SK-N-SH (cell line): ENCODE measurements around the gene PELI1.

Experiments used
- EP300 ChIP-seq, 2 experiments: IDR thresholded peaks; 2 replicates each; pipeline versions ENCODE4 v1.4.0 to v1.6.1; 2012; ENCODE audit warnings: borderline replicate concordance in 1 of 2, low read depth in 1 of 2, low read length in 1 of 2
- NFIC ChIP-seq: IDR thresholded peaks from 2 replicates; pipeline ENCODE4 v1.4.0; 2012; ENCODE audit warnings: borderline replicate concordance
- RAD21 ChIP-seq: IDR thresholded peaks from 2 replicates; pipeline ENCODE4 v1.6.1; 2012; ENCODE audit warnings: mild to moderate bottlenecking, low read length
- TEAD4 ChIP-seq: IDR thresholded peaks from 2 replicates; pipeline ENCODE4 v1.4.0; 2012; ENCODE audit warnings: mild to moderate bottlenecking, borderline replicate concordance; ENCODE audit not compliant: insufficient read depth
- TF ChIP-seq, protein P1 (sequence below): fragments of 200-600 bp; sonication (generic); IDR thresholded peaks from 2 replicates; pipeline ENCODE4 v1.6.1; 2017; ENCODE audit warnings: antibody characterized with exemption, mild to moderate bottlenecking, moderate library complexity
- TF ChIP-seq, protein P2 (sequence below): IDR thresholded peaks from 2 replicates; pipeline ENCODE4 v1.4.0; 2012; ENCODE audit warnings: low read depth
- TF ChIP-seq, protein P3 (sequence below): IDR thresholded peaks from 2 replicates; pipeline ENCODE4 v1.4.0; 2012; ENCODE audit warnings: low read depth, borderline replicate concordance

DNA sequence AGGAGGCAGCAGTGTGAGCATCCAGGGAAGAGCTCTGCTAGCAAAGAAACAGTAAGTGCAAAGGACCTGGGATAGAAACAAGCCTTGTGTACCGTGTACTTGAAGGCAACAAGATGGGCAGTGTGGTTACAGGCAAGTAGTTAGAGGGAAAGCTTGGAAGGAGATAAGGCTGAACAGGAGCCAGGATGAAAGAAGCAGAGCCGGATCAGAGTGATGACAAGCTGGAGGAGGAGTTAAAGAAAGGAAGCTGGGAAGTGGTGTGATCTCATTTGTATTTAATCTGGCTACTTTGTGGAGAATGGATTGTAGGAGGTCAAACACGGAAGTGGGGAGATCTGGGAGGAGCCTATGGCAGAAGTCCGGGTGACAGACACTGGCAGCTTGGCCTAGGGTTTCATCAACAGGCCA is 80.3 kb downstream of the PELI1 start:
- TF ChIP-seq RAD21 (no peak), TEAD4 (no peak), EP300 (IDR thresholded peaks at IDR 0.05; ENCODE audit: borderline replicate concordance in 1 of 2, low read depth in 1 of 2, low read length in 1 of 2) (no peak), NFIC (no peak)
- TF ChIP-seq, protein P1, sequence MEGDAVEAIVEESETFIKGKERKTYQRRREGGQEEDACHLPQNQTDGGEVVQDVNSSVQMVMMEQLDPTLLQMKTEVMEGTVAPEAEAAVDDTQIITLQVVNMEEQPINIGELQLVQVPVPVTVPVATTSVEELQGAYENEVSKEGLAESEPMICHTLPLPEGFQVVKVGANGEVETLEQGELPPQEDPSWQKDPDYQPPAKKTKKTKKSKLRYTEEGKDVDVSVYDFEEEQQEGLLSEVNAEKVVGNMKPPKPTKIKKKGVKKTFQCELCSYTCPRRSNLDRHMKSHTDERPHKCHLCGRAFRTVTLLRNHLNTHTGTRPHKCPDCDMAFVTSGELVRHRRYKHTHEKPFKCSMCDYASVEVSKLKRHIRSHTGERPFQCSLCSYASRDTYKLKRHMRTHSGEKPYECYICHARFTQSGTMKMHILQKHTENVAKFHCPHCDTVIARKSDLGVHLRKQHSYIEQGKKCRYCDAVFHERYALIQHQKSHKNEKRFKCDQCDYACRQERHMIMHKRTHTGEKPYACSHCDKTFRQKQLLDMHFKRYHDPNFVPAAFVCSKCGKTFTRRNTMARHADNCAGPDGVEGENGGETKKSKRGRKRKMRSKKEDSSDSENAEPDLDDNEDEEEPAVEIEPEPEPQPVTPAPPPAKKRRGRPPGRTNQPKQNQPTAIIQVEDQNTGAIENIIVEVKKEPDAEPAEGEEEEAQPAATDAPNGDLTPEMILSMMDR = no peak
- TF ChIP-seq, protein P2, sequence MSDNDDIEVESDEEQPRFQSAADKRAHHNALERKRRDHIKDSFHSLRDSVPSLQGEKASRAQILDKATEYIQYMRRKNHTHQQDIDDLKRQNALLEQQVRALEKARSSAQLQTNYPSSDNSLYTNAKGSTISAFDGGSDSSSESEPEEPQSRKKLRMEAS = no peak
- TF ChIP-seq, protein P3, sequence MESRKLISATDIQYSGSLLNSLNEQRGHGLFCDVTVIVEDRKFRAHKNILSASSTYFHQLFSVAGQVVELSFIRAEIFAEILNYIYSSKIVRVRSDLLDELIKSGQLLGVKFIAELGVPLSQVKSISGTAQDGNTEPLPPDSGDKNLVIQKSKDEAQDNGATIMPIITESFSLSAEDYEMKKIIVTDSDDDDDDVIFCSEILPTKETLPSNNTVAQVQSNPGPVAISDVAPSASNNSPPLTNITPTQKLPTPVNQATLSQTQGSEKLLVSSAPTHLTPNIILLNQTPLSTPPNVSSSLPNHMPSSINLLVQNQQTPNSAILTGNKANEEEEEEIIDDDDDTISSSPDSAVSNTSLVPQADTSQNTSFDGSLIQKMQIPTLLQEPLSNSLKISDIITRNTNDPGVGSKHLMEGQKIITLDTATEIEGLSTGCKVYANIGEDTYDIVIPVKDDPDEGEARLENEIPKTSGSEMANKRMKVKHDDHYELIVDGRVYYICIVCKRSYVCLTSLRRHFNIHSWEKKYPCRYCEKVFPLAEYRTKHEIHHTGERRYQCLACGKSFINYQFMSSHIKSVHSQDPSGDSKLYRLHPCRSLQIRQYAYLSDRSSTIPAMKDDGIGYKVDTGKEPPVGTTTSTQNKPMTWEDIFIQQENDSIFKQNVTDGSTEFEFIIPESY = no peak
